HepG2 (cell line): Measurements from ENCODE around the gene RRBP1. TPM values are rescaled to one million over a fixed set of nuclear protein-coding genes. Genes with fewer than 3 reads are reported as not detected.

Experiments used
- BCL6 ChIP-seq: IDR thresholded peaks from 2 replicates; pipeline ENCODE4 v1.6.1; 2016; ENCODE audit warnings: missing genetic modification reagents, missing compliant biosample characterization
- BCLAF1 ChIP-seq: fragments of 450-650 bp; IDR thresholded peaks from 2 replicates; pipeline ENCODE4 v1.6.1; 2017; ENCODE audit warnings: mild to moderate bottlenecking
- HDAC1 ChIP-seq: sonication (generic); formaldehyde crosslinking; IDR thresholded peaks from 2 replicates; pipeline ENCODE4 v1.5.1; 2020; ENCODE audit warnings: mild to moderate bottlenecking, missing genetic modification reagents
- HNRNPLL ChIP-seq: fragments of 200-400 bp; formaldehyde crosslinking; IDR thresholded peaks from 2 replicates; pipeline ENCODE4 v1.6.1; 2017; ENCODE audit warnings: mild to moderate bottlenecking, low read depth, low read length; ENCODE audit not compliant: poor library complexity, severe bottlenecking
- NCOA1 ChIP-seq: sonication (generic); formaldehyde crosslinking; IDR thresholded peaks from 2 replicates; pipeline ENCODE4 v1.9.0; 2021; ENCODE audit warnings: missing genetic modification reagents
- SRF ChIP-seq: IDR thresholded peaks from 2 replicates; pipeline ENCODE4 v1.6.1; 2011; ENCODE audit warnings: mild to moderate bottlenecking, low read depth, low read length, moderate library complexity
- SRSF1 ChIP-seq: fragments of 200-400 bp; formaldehyde crosslinking; optimal IDR thresholded peaks from 2 replicates; pipeline ENCODE3; 2017; ENCODE audit warnings: mild to moderate bottlenecking, low read depth, low read length, moderate library complexity
- STAG1 ChIP-seq: sonication (generic); formaldehyde crosslinking; IDR thresholded peaks from 2 replicates; pipeline ENCODE4 v1.4.0; 2020; ENCODE audit warnings: missing genetic modification reagents
- THAP7 ChIP-seq: sonication (generic); formaldehyde crosslinking; IDR thresholded peaks from 2 replicates; pipeline ENCODE4 v1.8.1; 2023; ENCODE audit warnings: mild to moderate bottlenecking, missing genetic modification reagents
- ZFP36L2 ChIP-seq: sonication (generic); formaldehyde crosslinking; IDR thresholded peaks from 2 replicates; pipeline ENCODE4 v1.4.0; 2020; ENCODE audit warnings: missing genetic modification reagents
- ZNF3 ChIP-seq: IDR thresholded peaks from 2 replicates; pipeline ENCODE4 v1.7.0; 2017; ENCODE audit warnings: inconsistent platforms
- ZNF333 ChIP-seq: sonication (generic); formaldehyde crosslinking; IDR thresholded peaks from 2 replicates; pipeline ENCODE4 v1.4.0; 2020; ENCODE audit warnings: mild to moderate bottlenecking, missing genetic modification reagents, borderline replicate concordance
- ZNF430 ChIP-seq: sonication (generic); formaldehyde crosslinking; IDR thresholded peaks from 2 replicates; pipeline ENCODE4 v1.9.0; 2021; ENCODE audit warnings: mild to moderate bottlenecking, missing genetic modification reagents
- ZNF431 ChIP-seq: sonication (generic); formaldehyde crosslinking; IDR thresholded peaks from 2 replicates; pipeline ENCODE4 v1.9.0; 2022; ENCODE audit warnings: missing genetic modification reagents, low read depth, mild to moderate bottlenecking, borderline replicate concordance
- ZNF432 ChIP-seq: sonication (generic); formaldehyde crosslinking; IDR thresholded peaks from 2 replicates; pipeline ENCODE4 v1.5.0; 2020; ENCODE audit warnings: missing genetic modification reagents, mild to moderate bottlenecking, borderline replicate concordance
- ZNF513 ChIP-seq: sonication (generic); formaldehyde crosslinking; conservative IDR thresholded peaks from 2 replicates; pipeline ENCODE4 v1.5.0; 2020; ENCODE audit warnings: missing genetic modification reagents
- ZNF552 ChIP-seq: sonication (generic); formaldehyde crosslinking; IDR thresholded peaks from 2 replicates; pipeline ENCODE4 v1.9.0; 2022; ENCODE audit warnings: missing genetic modification reagents, mild to moderate bottlenecking, borderline replicate concordance
- ZNF556 ChIP-seq: sonication (generic); formaldehyde crosslinking; IDR thresholded peaks from 2 replicates; pipeline ENCODE4 v1.4.0; 2020; ENCODE audit warnings: mild to moderate bottlenecking, missing genetic modification reagents, borderline replicate concordance
- ZNF7 ChIP-seq: IDR thresholded peaks from 2 replicates; pipeline ENCODE4 v1.6.1; 2016; ENCODE audit warnings: missing biosample characterization, missing genetic modification reagents
- ZNF75D ChIP-seq: sonication (generic); formaldehyde crosslinking; IDR thresholded peaks from 2 replicates; pipeline ENCODE4 v1.8.1; 2023; ENCODE audit warnings: missing genetic modification reagents, mild to moderate bottlenecking, borderline replicate concordance
- polyA plus RNA-seq, 8 experiments: library from polyadenylated mRNA; depleted of rRNA in 3 of 8; stranded (reverse) in 7 of 8; unstranded in 1 of 8; fragments of >200 nt; fragmentation: Illumina TruSeq in 4 of 8; extraction: Trizol in 4 of 8; gene quantifications; 2 replicates each; pipeline versions ENCODE4 v1.2.1 to v1.2.3, GENCODE V29; 2011 to 2016; ENCODE audit warnings: low read depth in 4 of 8, missing spikeins in 1 of 8, mixed read lengths in 1 of 8; ENCODE audit not compliant: insufficient read depth in 1 of 8
- total RNA-seq, 5 experiments: library from RNA; depleted of rRNA; stranded (reverse); fragments of >200 nt; fragmentation: Illumina TruSeq; extraction: Trizol; gene quantifications; 2 replicates each; pipeline ENCODE4 v1.2.3, GENCODE V29; 2016; ENCODE audit warnings: low read depth in 1 of 5
- TF ChIP-seq, protein P1 (sequence below): sonication (generic); formaldehyde crosslinking; IDR thresholded peaks from 2 replicates; pipeline ENCODE4 v1.4.0; 2020; ENCODE audit warnings: missing genetic modification reagents
- TF ChIP-seq, protein P2 (sequence below): sonication (generic); formaldehyde crosslinking; IDR thresholded peaks from 2 replicates; pipeline ENCODE4 v1.4.0; 2020; ENCODE audit warnings: missing genetic modification reagents
- TF ChIP-seq, protein P3 (sequence below): sonication (generic); formaldehyde crosslinking; IDR thresholded peaks from 2 replicates; pipeline ENCODE4 v1.4.0; 2020; ENCODE audit warnings: missing genetic modification reagents

Gene RRBP1
- total and polyA plus RNA-seq, 2 of the 13 experiments (the other 11 are each of a cell fraction or from before 2014, with no cell fraction given): 150 to 222 TPM

DNA sequence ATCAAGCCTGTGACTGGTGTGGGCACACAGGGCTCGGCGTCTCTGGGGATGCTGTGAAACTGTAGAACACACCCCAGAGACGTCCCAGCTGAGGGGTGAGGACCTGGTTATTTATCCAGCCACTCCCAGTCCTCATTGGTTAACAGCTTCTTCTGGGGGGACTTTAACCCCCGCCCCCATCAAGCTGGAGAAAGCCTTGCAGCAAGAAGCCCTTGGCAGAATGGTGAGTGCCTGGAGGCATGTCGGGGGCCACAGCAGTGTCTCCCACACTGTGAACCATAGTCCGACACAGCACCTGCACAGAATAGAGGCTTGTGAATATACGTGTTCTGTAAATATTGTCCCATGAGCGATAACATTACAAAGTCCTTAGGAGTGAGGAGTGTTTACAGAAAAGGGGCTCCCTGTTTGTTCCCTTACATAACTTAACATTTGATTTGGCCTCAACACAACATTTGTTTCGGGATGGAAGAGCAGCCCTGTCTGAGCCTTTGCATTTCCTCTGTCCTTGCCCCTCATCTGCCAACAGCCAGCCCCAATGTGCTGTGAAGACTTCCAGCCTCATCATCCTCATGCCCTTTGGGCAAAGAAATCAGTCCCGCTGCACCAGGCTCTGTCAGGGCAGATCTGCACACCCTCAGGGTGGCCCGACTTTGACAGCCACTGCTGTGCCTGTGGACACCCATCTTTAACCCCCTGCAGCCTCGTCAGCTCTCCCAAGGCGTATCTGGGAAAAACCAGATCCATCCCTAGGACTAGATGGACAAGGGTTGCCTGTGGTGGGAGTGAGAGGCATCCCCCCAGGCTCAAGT lies 2.2 kb upstream of the RRBP1 start (continued):
- TF ChIP-seq ZNF7: no peak
- TF ChIP-seq ZNF556 (CRISPR knock-in tag): peak; percentile 90; the same call in 1 of the 2 replicates
- peak; percentile 95; the same call in 1 of the 2 replicates for TF ChIP-seq ZNF431 (CRISPR knock-in tag)
- TF ChIP-seq ZNF430 (CRISPR knock-in tag): peak; percentile 97
- TF ChIP-seq HDAC1: peak; percentile 98
- TF ChIP-seq NCOA1 (CRISPR knock-in tag): peak; percentile 82; the same call in 1 of the 2 replicates
- no peak for TF ChIP-seq SRF
- TF ChIP-seq, protein P1, sequence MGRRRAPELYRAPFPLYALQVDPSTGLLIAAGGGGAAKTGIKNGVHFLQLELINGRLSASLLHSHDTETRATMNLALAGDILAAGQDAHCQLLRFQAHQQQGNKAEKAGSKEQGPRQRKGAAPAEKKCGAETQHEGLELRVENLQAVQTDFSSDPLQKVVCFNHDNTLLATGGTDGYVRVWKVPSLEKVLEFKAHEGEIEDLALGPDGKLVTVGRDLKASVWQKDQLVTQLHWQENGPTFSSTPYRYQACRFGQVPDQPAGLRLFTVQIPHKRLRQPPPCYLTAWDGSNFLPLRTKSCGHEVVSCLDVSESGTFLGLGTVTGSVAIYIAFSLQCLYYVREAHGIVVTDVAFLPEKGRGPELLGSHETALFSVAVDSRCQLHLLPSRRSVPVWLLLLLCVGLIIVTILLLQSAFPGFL: no peak
- TF ChIP-seq BCL6 (CRISPR knock-in tag): peak; percentile 98
- peak; percentile 48 for TF ChIP-seq STAG1
- no peak for TF ChIP-seq HNRNPLL
- peak; percentile 77; the same call in 1 of the 2 replicates for TF ChIP-seq THAP7
- no peak for TF ChIP-seq ZNF513
- 0 out of 2 replicates have a peak, but pooled peaks have one; percentile 82 for TF ChIP-seq ZFP36L2 (CRISPR knock-in tag)
- no peak for TF ChIP-seq ZNF3
- no peak; the same call in 1 of the 2 replicates for TF ChIP-seq ZNF552 (CRISPR knock-in tag)
- TF ChIP-seq, protein P2, sequence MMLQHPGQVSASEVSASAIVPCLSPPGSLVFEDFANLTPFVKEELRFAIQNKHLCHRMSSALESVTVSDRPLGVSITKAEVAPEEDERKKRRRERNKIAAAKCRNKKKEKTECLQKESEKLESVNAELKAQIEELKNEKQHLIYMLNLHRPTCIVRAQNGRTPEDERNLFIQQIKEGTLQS (CRISPR knock-in tag): peak; percentile 57; the same call in 1 of the 2 replicates
- TF ChIP-seq, protein P3, sequence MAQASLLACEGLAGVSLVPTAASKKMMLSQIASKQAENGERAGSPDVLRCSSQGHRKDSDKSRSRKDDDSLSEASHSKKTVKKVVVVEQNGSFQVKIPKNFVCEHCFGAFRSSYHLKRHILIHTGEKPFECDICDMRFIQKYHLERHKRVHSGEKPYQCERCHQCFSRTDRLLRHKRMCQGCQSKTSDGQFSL (CRISPR knock-in tag): no peak
- peak; percentile 27 for TF ChIP-seq ZNF333 (CRISPR knock-in tag)
- TF ChIP-seq ZNF432: peak; percentile 63; the same call in 1 of the 2 replicates
- TF ChIP-seq BCLAF1: no peak
- TF ChIP-seq SRSF1: no peak
- no peak for TF ChIP-seq ZNF75D (CRISPR knock-in tag)
